Measurements from ENCODE around the gene NPSR1.

NPSR1 gene

GRCh38 chr7:34757570-34758110 is 99.6 kb downstream of the NPSR1 start:
- Histone ChIP-seq H3K27me3 (replicated peaks) (no peaks in the 10 kb centered on the region), H3K4me3 (ENCODE audit: low read depth, low read length) (no peak overlapping the region), H3K36me3 (replicated peaks) (no peaks in the 10 kb centered on the region), H3K27ac (no peak overlapping the region)
- TF ChIP-seq, protein P1, sequence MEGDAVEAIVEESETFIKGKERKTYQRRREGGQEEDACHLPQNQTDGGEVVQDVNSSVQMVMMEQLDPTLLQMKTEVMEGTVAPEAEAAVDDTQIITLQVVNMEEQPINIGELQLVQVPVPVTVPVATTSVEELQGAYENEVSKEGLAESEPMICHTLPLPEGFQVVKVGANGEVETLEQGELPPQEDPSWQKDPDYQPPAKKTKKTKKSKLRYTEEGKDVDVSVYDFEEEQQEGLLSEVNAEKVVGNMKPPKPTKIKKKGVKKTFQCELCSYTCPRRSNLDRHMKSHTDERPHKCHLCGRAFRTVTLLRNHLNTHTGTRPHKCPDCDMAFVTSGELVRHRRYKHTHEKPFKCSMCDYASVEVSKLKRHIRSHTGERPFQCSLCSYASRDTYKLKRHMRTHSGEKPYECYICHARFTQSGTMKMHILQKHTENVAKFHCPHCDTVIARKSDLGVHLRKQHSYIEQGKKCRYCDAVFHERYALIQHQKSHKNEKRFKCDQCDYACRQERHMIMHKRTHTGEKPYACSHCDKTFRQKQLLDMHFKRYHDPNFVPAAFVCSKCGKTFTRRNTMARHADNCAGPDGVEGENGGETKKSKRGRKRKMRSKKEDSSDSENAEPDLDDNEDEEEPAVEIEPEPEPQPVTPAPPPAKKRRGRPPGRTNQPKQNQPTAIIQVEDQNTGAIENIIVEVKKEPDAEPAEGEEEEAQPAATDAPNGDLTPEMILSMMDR (IDR thresholded peaks at IDR 0.05; ENCODE audit: low read depth, low read length, missing control alignments), result no peak
- no peak for DNase-seq
- in situ Hi-C loops (cut with HindIII; ENCODE audit: low pct_ligation_motif_present, low sequenced_read_pairs), result no loop called here

- TF ChIP-seq, protein P1 (IDR thresholded peaks at IDR 0.05; ENCODE audit: low read depth, low read length, missing control alignments), result no peak
- no peak for DNase-seq
- no peaks in the 10 kb centered on the region for H3K36me3 ChIP-seq (replicated peaks)
- no peak overlapping the region for H3K27ac ChIP-seq
- no peaks in the 10 kb centered on the region for H3K27me3 ChIP-seq (replicated peaks)
- no peak overlapping the region for H3K4me3 ChIP-seq (ENCODE audit: low read depth, low read length)
- in situ Hi-C loops (cut with HindIII; ENCODE audit: low pct_ligation_motif_present, low sequenced_read_pairs), result no loop called here
These were observed 100.1 kb downstream of the NPSR1 start for GRCh38 chr7:34758111-34758601.

- no peak overlapping the region for H3K4me3 ChIP-seq (ENCODE audit: low read depth, low read length)
- DNase-seq, result peak; percentile 46
- in situ Hi-C loops (cut with HindIII; ENCODE audit: low pct_ligation_motif_present, low sequenced_read_pairs), result no loop called here
- no peaks in the 10 kb centered on the region for H3K36me3 ChIP-seq (replicated peaks)
- no peaks in the 10 kb centered on the region for H3K27me3 ChIP-seq (replicated peaks)
- TF ChIP-seq, protein P1 (IDR thresholded peaks at IDR 0.05; ENCODE audit: low read depth, low read length, missing control alignments), result peak; percentile 76
- no peak overlapping the region for H3K27ac ChIP-seq
These were observed 101.6 kb downstream of the NPSR1 start for GRCh38 chr7:34759477-34760125.

DNA sequence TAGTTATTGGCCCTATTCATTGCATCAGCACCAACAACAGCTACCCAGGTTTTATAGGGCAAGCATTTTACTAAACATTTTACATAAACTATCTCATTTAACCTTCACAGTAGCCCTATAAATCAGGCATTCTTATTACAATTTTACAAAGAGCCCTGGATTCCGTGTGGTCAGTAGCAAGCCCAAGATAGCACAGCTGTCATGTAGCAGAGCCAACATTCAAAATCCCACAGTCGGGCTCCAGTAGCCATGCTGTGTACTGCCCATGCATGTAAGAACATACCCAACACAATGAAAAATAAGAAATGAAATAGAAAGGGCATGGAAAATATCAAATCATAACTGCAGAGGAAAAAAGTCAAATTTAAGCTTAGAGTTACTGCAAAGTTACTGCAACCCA is 102.3 kb downstream of the NPSR1 start:
- no peaks in the 10 kb centered on the region for H3K36me3 ChIP-seq (replicated peaks)
- in situ Hi-C loops (cut with HindIII; ENCODE audit: low pct_ligation_motif_present, low sequenced_read_pairs), result no loop called here
- TF ChIP-seq, protein P1 (IDR thresholded peaks at IDR 0.05; ENCODE audit: low read depth, low read length, missing control alignments), result no peak
- H3K27me3 ChIP-seq (replicated peaks), result no peaks in the 10 kb centered on the region
- DNase-seq, result no peak
- no peak overlapping the region for H3K4me3 ChIP-seq (ENCODE audit: low read depth, low read length)
- H3K27ac ChIP-seq, result no peak overlapping the region

- TF ChIP-seq, protein P1 (IDR thresholded peaks at IDR 0.05; ENCODE audit: low read depth, low read length, missing control alignments), result no peak
- no peak for DNase-seq
- in situ Hi-C loops (cut with HindIII; ENCODE audit: low pct_ligation_motif_present, low sequenced_read_pairs), result no loop called here
- no peaks in the 10 kb centered on the region for H3K27me3 ChIP-seq (replicated peaks)
- no peaks in the 10 kb centered on the region for H3K36me3 ChIP-seq (replicated peaks)
- no peak overlapping the region for H3K27ac ChIP-seq
- no peak overlapping the region for H3K4me3 ChIP-seq (ENCODE audit: low read depth, low read length)
These were observed 103.2 kb downstream of the NPSR1 start for GRCh38 chr7:34761206-34761605.

Data from brain microvascular endothelial cell (primary cell).